Trophoblast cell (in vitro differentiated cells and primary cell): Measurements from ENCODE around the gene CRY1.
A peak's percentile ranks its signal among the peaks of the same experiment; 100 is the strongest.

Source experiments
- DNase-seq, 2 donors: peaks; one replicate each; pipeline ENCODE4 v3.0.0-alpha.2; 2016
- H2AFZ ChIP-seq: 2 replicates; pipeline ENCODE4 v1.6.1; 2013; ENCODE audit warnings: low read length, moderate library complexity, mild to moderate bottlenecking; ENCODE audit not compliant: insufficient read depth, poor library complexity
- H2AK5ac ChIP-seq: 2 replicates; pipeline ENCODE4 v1.6.1; 2013; ENCODE audit warnings: mild to moderate bottlenecking, low read length
- H2BK120ac ChIP-seq: 2 replicates; pipeline ENCODE4 v1.6.1; 2013; ENCODE audit warnings: low read length, mild to moderate bottlenecking, moderate library complexity; ENCODE audit not compliant: insufficient read depth, poor library complexity
- H2BK12ac ChIP-seq: 2 replicates; pipeline ENCODE4 v1.6.1; 2013; ENCODE audit warnings: mild to moderate bottlenecking, low read length, moderate library complexity
- H2BK5ac ChIP-seq: 2 replicates; pipeline ENCODE4 v1.6.1; 2013; ENCODE audit warnings: low read length, low read depth, moderate library complexity, mild to moderate bottlenecking; ENCODE audit not compliant: poor library complexity
- H3K14ac ChIP-seq: 2 replicates; pipeline ENCODE4 v1.6.1; 2013; ENCODE audit warnings: mild to moderate bottlenecking, low read length
- H3K18ac ChIP-seq: 2 replicates; pipeline ENCODE4 v1.6.1; 2013; ENCODE audit warnings: mild to moderate bottlenecking, low read length
- H3K23ac ChIP-seq: 2 replicates; pipeline ENCODE4 v1.6.1; 2013; ENCODE audit warnings: low read length
- H3K27ac ChIP-seq: 2 replicates; pipeline ENCODE4 v1.5.1; 2013; ENCODE audit warnings: low read depth, mild to moderate bottlenecking, inconsistent platforms, low read length, moderate library complexity
- H3K27me3 ChIP-seq: 2 replicates; pipeline ENCODE4 v1.6.1; 2013; ENCODE audit warnings: inconsistent platforms, mild to moderate bottlenecking, low read length, moderate library complexity; ENCODE audit not compliant: insufficient read depth
- H3K36me3 ChIP-seq, 2 experiments: 1 replicate in 1 of 2; 2 replicates in 1 of 2; pipeline ENCODE4 v1.6.1; 2013; ENCODE audit warnings: low read length in 2 of 2, mild to moderate bottlenecking in 2 of 2, moderate library complexity in 1 of 2; ENCODE audit not compliant: insufficient read depth in 2 of 2, control insufficient read depth in 1 of 2
- H3K4ac ChIP-seq: 2 replicates; pipeline ENCODE4 v1.6.1; 2013; ENCODE audit warnings: low read depth, mild to moderate bottlenecking, low read length, moderate library complexity
- H3K4me1 ChIP-seq, 2 experiments: 1 replicate in 1 of 2; 2 replicates in 1 of 2; pipeline ENCODE4 v1.6.1; 2013; ENCODE audit warnings: low read length in 2 of 2, mild to moderate bottlenecking in 2 of 2, moderate library complexity in 1 of 2; ENCODE audit not compliant: insufficient read depth in 2 of 2, control insufficient read depth in 1 of 2
- H3K4me2 ChIP-seq: 2 replicates; pipeline ENCODE4 v1.6.1; 2013; ENCODE audit warnings: inconsistent platforms, mild to moderate bottlenecking, low read length, moderate library complexity
- H3K4me3 ChIP-seq: 2 replicates; pipeline ENCODE4 v1.5.1; 2013; ENCODE audit warnings: mild to moderate bottlenecking, low read depth, low read length, inconsistent platforms
- H3K79me1 ChIP-seq: one replicate; pipeline ENCODE4 v1.6.1; 2013; ENCODE audit warnings: low read length
- H3K79me2 ChIP-seq: 2 replicates; pipeline ENCODE4 v1.6.1; 2013; ENCODE audit warnings: low read length, mild to moderate bottlenecking; ENCODE audit not compliant: control insufficient read depth, insufficient read depth, poor library complexity
- H3K9ac ChIP-seq: 2 replicates; pipeline ENCODE4 v1.6.1; 2013; ENCODE audit warnings: mild to moderate bottlenecking, low read length
- H3K9me3 ChIP-seq: 2 replicates; pipeline ENCODE4 v1.6.1; 2013; ENCODE audit warnings: low read depth, mild to moderate bottlenecking, control low read depth, inconsistent platforms, low read length; ENCODE audit not compliant: insufficient read depth
- H4K12ac ChIP-seq: 2 replicates; pipeline ENCODE4 v1.6.1; 2013; ENCODE audit warnings: low read depth, mild to moderate bottlenecking, low read length, moderate library complexity
- H4K8ac ChIP-seq: 2 replicates; pipeline ENCODE4 v1.6.1; 2013; ENCODE audit warnings: low read depth, mild to moderate bottlenecking, low read length, moderate library complexity
- H4K91ac ChIP-seq: one replicate; pipeline ENCODE4 v1.6.1; 2013; ENCODE audit warnings: low read depth, mild to moderate bottlenecking, low read length, moderate library complexity
- WGBS: extraction: QIAGEN DNeasy Blood & Tissue Kit; methylation state at CpG from one replicate; pipeline ENCODE4 v1.1.7; 2013; ENCODE audit warnings: missing lambda C conversion rate; ENCODE audit not compliant: insufficient read length, insufficient coverage; ENCODE audit errors: extremely low coverage; 5-methylcytosine and 5-hydroxymethylcytosine counted together

The CRY1 gene

DNA sequence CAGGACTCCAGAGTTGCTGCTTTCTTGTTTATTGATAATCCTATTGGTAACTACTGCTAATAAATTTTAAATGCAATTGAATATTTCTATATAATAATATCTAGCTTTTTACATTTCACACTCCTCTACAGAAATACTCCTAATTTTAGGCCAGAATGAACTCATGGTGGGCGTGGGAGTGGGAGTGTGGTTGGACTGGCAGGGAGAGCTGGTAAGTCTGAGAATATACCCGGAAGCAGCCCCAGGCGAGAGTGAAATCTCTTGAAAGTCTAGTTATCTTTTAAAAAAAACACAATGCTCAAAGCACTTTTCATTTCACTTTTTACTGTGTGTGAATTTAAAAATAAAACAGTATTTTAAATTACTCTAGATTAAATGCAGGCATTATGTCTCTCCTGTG, 132.9 kb downstream of the CRY1 start:
- Histone ChIP-seq H2BK12ac (no peak overlapping the region), H2BK120ac (no peak overlapping the region), H4K91ac (no peak overlapping the region), H3K4me3 (no peak overlapping the region), H4K8ac (no peak overlapping the region), H3K14ac (no peak overlapping the region), H3K4me1 (no peaks in the 10 kb centered on the region), H3K36me3 (peaks cover 4 to 10% of the 10 kb centered on the region in 2 experiments), H4K12ac (no peak overlapping the region), H3K79me1 (peaks cover 10% of the 10 kb centered on the region), H3K79me2 (peaks cover 11% of the 10 kb centered on the region), H3K23ac (no peak overlapping the region), H2AFZ (no peak overlapping the region), H3K9me3 (no peaks in the 10 kb centered on the region), H3K9ac (no peak overlapping the region), H2BK5ac (no peak overlapping the region), H3K18ac (no peak overlapping the region), H3K4ac (no peak overlapping the region), H2AK5ac (no peak overlapping the region), H3K27me3 (no peaks in the 10 kb centered on the region), H3K27ac (no peak overlapping the region), H3K4me2 (no peak overlapping the region)
- no CpG with 5 or more reads among the region's 3 CpGs for WGBS
- no peak for DNase-seq

DNA sequence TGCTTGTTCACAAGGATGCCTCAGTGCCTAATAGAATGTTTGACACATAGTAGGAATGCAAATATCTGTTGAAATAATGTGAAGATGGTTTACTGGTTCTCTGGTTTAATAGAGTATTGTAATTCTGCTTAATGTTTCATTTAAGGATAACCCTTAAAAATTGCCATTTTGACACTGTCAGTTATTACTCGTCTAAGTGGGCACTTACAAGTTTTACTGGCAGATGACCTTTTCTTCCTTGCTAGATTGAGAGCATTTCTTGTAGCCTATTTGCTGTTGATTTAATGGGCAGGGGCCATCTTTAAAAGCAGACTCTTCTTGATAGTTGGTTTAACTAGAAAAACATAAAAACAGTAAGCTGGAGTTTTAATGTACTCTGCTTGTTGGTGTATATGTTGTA, 135.8 kb downstream of the CRY1 start:
- peaks cover 11% of the 10 kb centered on the region for H3K79me2 ChIP-seq
- H2BK12ac ChIP-seq, result no peak overlapping the region
- H4K91ac ChIP-seq, result no peak overlapping the region
- DNase-seq, result no peak
- no peak overlapping the region for H3K23ac ChIP-seq
- no peak overlapping the region for H2AFZ ChIP-seq
- peak overlapping the region; percentile 37 for H3K4me2 ChIP-seq
- no peak overlapping the region for H4K12ac ChIP-seq
- no peak overlapping the region for H3K4me3 ChIP-seq
- no peak overlapping the region for H2BK5ac ChIP-seq
- WGBS, result no CpG with 5 or more reads among the region's 1 CpG
- no peak overlapping the region for H4K8ac ChIP-seq
- H3K27me3 ChIP-seq, result no peaks in the 10 kb centered on the region
- no peak overlapping the region for H3K9ac ChIP-seq
- H3K79me1 ChIP-seq, result peaks cover 12% of the 10 kb centered on the region
- H3K27ac ChIP-seq, result no peak overlapping the region
- no peak overlapping the region for H3K14ac ChIP-seq
- H2BK120ac ChIP-seq, result no peak overlapping the region
- H3K4ac ChIP-seq, result no peak overlapping the region
- H2AK5ac ChIP-seq, result no peak overlapping the region
- H3K4me1 ChIP-seq, result peaks cover 3 to 5% of the 10 kb centered on the region in 2 experiments
- H3K36me3 ChIP-seq, result peaks cover 2 to 8% of the 10 kb centered on the region in 2 experiments
- H3K9me3 ChIP-seq, result no peaks in the 10 kb centered on the region
- no peak overlapping the region for H3K18ac ChIP-seq

DNA sequence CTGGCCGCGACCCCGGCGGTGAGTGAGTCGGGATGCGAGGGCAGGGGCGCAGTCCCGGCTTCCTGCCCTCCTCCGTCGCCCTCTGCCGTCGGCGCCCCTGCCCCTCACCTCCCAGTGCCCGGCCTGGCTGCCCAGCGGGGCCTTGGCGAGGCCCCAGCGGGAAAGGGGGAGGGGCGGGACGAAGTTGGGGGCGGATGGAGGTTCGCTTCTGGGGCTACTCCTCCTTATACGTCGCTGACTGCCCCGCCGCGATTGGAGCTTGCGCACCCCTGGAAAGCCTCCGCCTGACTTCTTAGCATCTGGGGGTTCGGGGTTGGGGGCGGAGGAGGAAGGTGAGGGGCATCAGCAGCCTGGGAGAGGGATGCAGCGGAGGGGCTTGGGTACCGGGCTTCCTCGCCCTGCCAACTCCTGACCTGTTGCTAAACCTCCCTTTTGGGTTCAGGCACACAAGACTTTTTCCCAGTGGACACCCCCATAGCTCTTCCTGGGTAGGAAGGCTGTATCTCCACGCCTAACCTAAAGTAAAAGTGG, 137.2 kb downstream of the CRY1 start:
- H3K36me3 ChIP-seq, result peaks cover 2 to 8% of the 10 kb centered on the region in 2 experiments
- peak overlapping the region; percentile 98 for H2BK5ac ChIP-seq
- H3K4me1 ChIP-seq, result peaks cover 3 to 5% of the 10 kb centered on the region in 2 experiments
- H2AFZ ChIP-seq, result peak overlapping the region; percentile 95
- H2BK120ac ChIP-seq, result peak overlapping the region; percentile 79
- no CpG with 5 or more reads among the region's 34 CpGs for WGBS
- H3K4me2 ChIP-seq, result peak overlapping the region; percentile 78
- H4K12ac ChIP-seq, result peak overlapping the region; percentile 97
- peaks cover 11% of the 10 kb centered on the region for H3K79me2 ChIP-seq
- H4K8ac ChIP-seq, result peak overlapping the region; percentile 92
- H2BK12ac ChIP-seq, result no peak overlapping the region
- peak overlapping the region; percentile 95 for H3K18ac ChIP-seq
- H2AK5ac ChIP-seq, result peak overlapping the region; percentile 97
- no peak overlapping the region for H3K23ac ChIP-seq
- H3K9ac ChIP-seq, result peak overlapping the region; percentile 80
- H3K79me1 ChIP-seq, result peaks cover 12% of the 10 kb centered on the region
- H3K27me3 ChIP-seq, result no peaks in the 10 kb centered on the region
- peak overlapping the region; percentile 99 for H3K14ac ChIP-seq
- peak overlapping the region; percentile 99 for H3K4me3 ChIP-seq
- no peak for DNase-seq
- peak overlapping the region; percentile 98 for H3K27ac ChIP-seq
- peak overlapping the region; percentile 99 for H4K91ac ChIP-seq
- H3K4ac ChIP-seq, result peak overlapping the region; percentile 96
- no peaks in the 10 kb centered on the region for H3K9me3 ChIP-seq

DNA sequence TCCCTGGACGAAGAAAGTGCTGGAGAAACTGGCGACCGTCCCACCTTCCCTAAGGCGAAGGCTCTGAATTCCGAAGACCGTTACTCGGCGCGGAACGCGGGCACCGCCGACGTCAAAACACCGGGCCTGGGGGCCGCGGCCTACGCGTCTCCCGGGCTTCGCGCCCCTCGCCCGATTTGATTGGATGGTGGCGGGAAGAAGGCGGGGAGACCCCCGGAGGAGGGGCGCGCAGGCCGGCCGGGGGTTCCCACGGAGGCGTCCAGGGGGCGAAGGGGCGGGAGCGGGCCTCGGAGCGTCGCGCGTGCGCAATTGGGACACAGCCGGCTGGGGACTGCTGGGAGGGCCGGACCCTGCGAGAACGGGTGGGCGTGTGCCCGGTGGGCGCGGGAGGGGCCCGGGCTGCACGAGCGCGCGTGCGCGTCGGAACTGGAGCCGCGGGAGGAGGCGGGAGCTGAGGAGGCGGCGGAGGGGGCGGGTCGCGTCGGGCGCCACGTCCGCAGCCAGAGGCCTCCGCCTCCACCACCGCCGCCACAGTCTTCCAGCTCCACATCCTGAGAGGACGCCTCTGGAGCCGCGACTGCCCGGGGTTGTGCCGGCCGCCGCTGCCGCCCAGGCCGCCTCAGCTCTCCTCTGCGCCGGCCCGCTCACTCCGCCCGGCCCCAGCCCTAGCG, 137.8 kb downstream of the CRY1 start, which contains the start of gene TMEM263:
Gene TMEM263 (plus strand): TSS at position 531 of the 671 bp plus-strand sequence. CDS start 11,210 bp downstream, outside the sequence.
- Histone ChIP-seq H3K9ac (peak within 1 kb of the TSS; percentile 80), H2AFZ (peak within 1 kb of the TSS; percentile 95), H2AK5ac (peak within 1 kb of the TSS; percentile 97), H3K4me1 (peaks cover 3 to 5% of the 10 kb centered on the region in 2 experiments), H3K4me3 (peak within 1 kb of the TSS; percentile 99), H2BK5ac (peak within 1 kb of the TSS; percentile 98), H4K91ac (peak within 1 kb of the TSS; percentile 99), H3K79me1 (peaks cover 12% of the 10 kb centered on the region), H3K79me2 (peaks cover 9% of the 10 kb centered on the region), H3K4ac (peak within 1 kb of the TSS; percentile 96), H4K8ac (peak within 1 kb of the TSS; percentile 92), H3K14ac (peak within 1 kb of the TSS; percentile 99), H3K27me3 (no peaks in the 10 kb centered on the region), H4K12ac (peak within 1 kb of the TSS; percentile 97), H3K23ac (no peak within 1 kb of the TSS), H2BK120ac (peak within 1 kb of the TSS; percentile 79), H3K27ac (peak within 1 kb of the TSS; percentile 98), H3K18ac (peak within 1 kb of the TSS; percentile 95), H3K9me3 (no peaks in the 10 kb centered on the region), H3K4me2 (peak within 1 kb of the TSS; percentile 85), H3K36me3 (peaks cover 0 to 5% of the 10 kb centered on the region in 2 experiments), H2BK12ac (no peak within 1 kb of the TSS)
- no CpG with 5 or more reads among the region's 88 CpGs for WGBS
- peak; percentile 94 to 95 for DNase-seq
